ENCODE data around the gene MIB1. TPM values are rescaled to one million over a fixed set of nuclear protein-coding genes. Genes with fewer than 3 reads are reported as not detected.

The MIB1 gene
- total and polyA plus RNA-seq, 10 of the 15 experiments (the other 5 are each of a cell fraction or from before 2014, with no cell fraction given), result 2.3 to 27.5 (median 10.4) TPM

- in situ Hi-C loops (cut with MboI), result no loop called here
- H3K4me1 ChIP-seq (ENCODE audit: control insufficient read depth, insufficient read depth, low read length), result no peaks in the 10 kb centered on the region
- intact Hi-C loops (cut with micrococcal nuclease; ENCODE audit: unreplicated experiment), result no loop called here
- POLR2A ChIA-PET, result no interaction called here
- no peaks in the 10 kb centered on the region for H3K27me3 ChIP-seq (replicated peaks in 1 of 2; ENCODE audit: control insufficient read depth in 2 of 2, insufficient read depth in 2 of 2, low read length in 1 of 2)
- H4K20me1 ChIP-seq (ENCODE audit: control insufficient read depth, insufficient read depth), result no peaks in the 10 kb centered on the region
- BruUV-seq (replicated peaks), result no TSS peak
- no peak for DNase-seq (ENCODE audit: low read depth, low spot score)
- H3K9ac ChIP-seq (ENCODE audit: control insufficient read depth, insufficient read depth, low read length), result no peak overlapping the region
- no peaks in the 10 kb centered on the region for H3K79me2 ChIP-seq (ENCODE audit: control insufficient read depth, insufficient read depth, low read length)
- peaks cover 0 to 6% of the 10 kb centered on the region in 2 experiments; a peak in 2 of 4 replicates for H3K36me3 ChIP-seq (ENCODE audit: control insufficient read depth in 2 of 2, insufficient read depth in 2 of 2, low read length in 1 of 2)
- H3K4me3 ChIP-seq, result no peak overlapping the region
- no peak for ATAC-seq
- no peak for FAIRE-seq
- no peak for TF ChIP-seq TCF7 (IDR thresholded peaks at IDR 0.05; ENCODE audit: borderline replicate concordance)
- TF ChIP-seq E4F1 (IDR thresholded peaks at IDR 0.05; ENCODE audit: borderline replicate concordance, partially characterized antibody), result no peak
- TF ChIP-seq ZNF24 (IDR thresholded peaks at IDR 0.05), result no peak
- no peak for TF ChIP-seq EP300 (IDR thresholded peaks at IDR 0.05; ENCODE audit: borderline replicate concordance in 1 of 2, control insufficient read depth in 1 of 2, low read depth in 2 of 2, low read length in 2 of 2)
- no peak for TF ChIP-seq TCF12 (IDR thresholded peaks at IDR 0.05; ENCODE audit: low read depth, low read length)
- no peak for TF ChIP-seq PRDM15 (CRISPR knock-in tag; IDR thresholded peaks at IDR 0.05)
- no peak for TF ChIP-seq FOXM1 (IDR thresholded peaks at IDR 0.05; ENCODE audit: low read depth, low read length)
- TF ChIP-seq NFIC (IDR thresholded peaks at IDR 0.05; ENCODE audit: low read depth, low read length), result no peak
- H3K27ac ChIP-seq (ENCODE audit: control insufficient read depth, insufficient read depth), result no peak overlapping the region
- 95% methylated on average over 3 of the region's 3 CpGs for WGBS (ENCODE audit: insufficient coverage, insufficient replicate concordance, low lambda C conversion rate, missing lambda C conversion rate)
- RAD21 ChIA-PET (ENCODE audit: unreplicated experiment), result no interaction called here
- H3K9me3 ChIP-seq (replicated peaks; ENCODE audit: control insufficient read depth, insufficient read depth, low read length), result no peaks in the 10 kb centered on the region
- SMC1A ChIA-PET (ENCODE audit: uncharacterized antibody, unreplicated experiment), result interaction anchor here (0.7 to 1.2 kb wide), 4 partner anchors 9 to 42 kb away, joined by 3 to 4 read pairs (median 3); no protein-coding TSS in a partner anchor
- no peak overlapping the region for H3K4me2 ChIP-seq (ENCODE audit: control insufficient read depth, insufficient read depth)
- CTCF ChIA-PET, result interaction anchor here (0.6 kb wide), 1 partner anchor 111 kb away, joined by 3 read pairs; no protein-coding TSS in a partner anchor
- H2AFZ ChIP-seq (ENCODE audit: control insufficient read depth, low read depth, low read length), result no peak overlapping the region
These were observed 93.7 kb downstream of the MIB1 start for GRCh38 chr18:21834299-21834660.
